Endothelial cell of umbilical vein (primary cell): ENCODE measurements around the gene LYRM4. TPM values are rescaled to one million over a fixed set of nuclear protein-coding genes. Genes with fewer than 3 reads are reported as not detected.

Experiments
- BruUV-seq: library from RNA; stranded (reverse); fragments of 400-500 nt; replicated peaks from 2 replicates; lab custom pipeline; 2021; lab: Mats Ljungman, UMichigan
- CTCF ChIA-PET: fragments of 300-600, 350-600 bp; sonication (Branson Sonifier 250); formaldehyde crosslinking; loops from one replicate; lab custom pipeline; 2021; ENCODE audit warnings: antibody characterized with exemption, inconsistent platforms; lab: Charles Lee
- POLR2A ChIA-PET: fragments of 300-600, 350-600 bp; sonication (Branson Sonifier 250); formaldehyde crosslinking; loops from one replicate; lab custom pipeline; 2021; ENCODE audit warnings: antibody characterized with exemption, inconsistent platforms; lab: Charles Lee
- DNase-seq: peaks from one replicate; pipeline ENCODE4 v3.0.0-alpha.2; 2011; ENCODE audit warnings: low read depth, low spot score
- FAIRE-seq: peaks from 2 replicates; lab custom pipeline; 2011; peaks lifted over from hg19 to GRCh38; lab: Jason Lieb, UNC
- H2AFZ ChIP-seq: 2 replicates; pipeline ENCODE4 v1.6.0; 2012; ENCODE audit warnings: low read depth, low read length, control low read depth, inconsistent platforms
- H3K27ac ChIP-seq: 2 replicates; pipeline ENCODE4 v1.5.1; 2011; ENCODE audit warnings: low read depth, mild to moderate bottlenecking, control low read depth, low read length, moderate library complexity; ENCODE audit not compliant: insufficient read depth
- H3K27me3 ChIP-seq, 2 experiments: 2 replicates each; pipeline versions ENCODE4 v1.6.0 to v1.6.1; 2011; ENCODE audit warnings: low read length in 2 of 2, mixed read lengths in 1 of 2; ENCODE audit not compliant: control insufficient read depth in 2 of 2, insufficient read depth in 2 of 2
- H3K36me3 ChIP-seq, 2 experiments: 2 replicates in 1 of 2; 3 replicates in 1 of 2; pipeline ENCODE4 v1.5.1; 2011; ENCODE audit warnings: low read length in 2 of 2, mild to moderate bottlenecking in 1 of 2, moderate library complexity in 1 of 2; ENCODE audit not compliant: control insufficient read depth in 2 of 2, insufficient read depth in 2 of 2; ENCODE audit errors: extremely low read depth in 1 of 2
- H3K4me1 ChIP-seq: 3 replicates; pipeline ENCODE4 v1.5.1; 2011; ENCODE audit warnings: mild to moderate bottlenecking, low read length; ENCODE audit not compliant: control insufficient read depth, insufficient read depth; ENCODE audit errors: extremely low read depth
- H3K4me2 ChIP-seq: 2 replicates; pipeline ENCODE4 v1.6.1; 2011; ENCODE audit warnings: low read length, control low read depth, mixed read lengths; ENCODE audit not compliant: insufficient read depth
- H3K4me3 ChIP-seq, 3 experiments: fragments of 200-600 bp in 1 of 3; sonication (generic), shearing (Covaris generic) in 1 of 3; replicated peaks in 1 of 3; 2 replicates each; pipeline ENCODE4 v1.5.1; 2011 to 2016; ENCODE audit warnings: control low read depth in 3 of 3, low read length in 3 of 3, mild to moderate bottlenecking in 2 of 3, inconsistent platforms in 1 of 3, low read depth in 1 of 3, moderate library complexity in 1 of 3; ENCODE audit not compliant: insufficient read depth in 1 of 3
- H3K79me2 ChIP-seq: 2 replicates; pipeline ENCODE4 v1.6.0; 2012; ENCODE audit warnings: low read length, inconsistent platforms; ENCODE audit not compliant: control insufficient read depth, insufficient read depth
- H3K9ac ChIP-seq: replicated peaks from 2 replicates; pipeline ENCODE3; 2011; ENCODE audit warnings: low read length, control low read depth; ENCODE audit not compliant: insufficient read depth; ENCODE audit errors: extremely low read depth
- H3K9me1 ChIP-seq: replicated peaks from 3 replicates; pipeline ENCODE4 v1.6.0; 2011; ENCODE audit warnings: mild to moderate bottlenecking, low read length; ENCODE audit not compliant: control insufficient read depth, insufficient read depth; ENCODE audit errors: extremely low read depth
- H3K9me3 ChIP-seq: replicated peaks from 2 replicates; pipeline ENCODE4 v1.5.1; 2012; ENCODE audit warnings: low read length, inconsistent platforms; ENCODE audit not compliant: control insufficient read depth, insufficient read depth
- H4K20me1 ChIP-seq: replicated peaks from 2 replicates; pipeline ENCODE3; 2011; ENCODE audit warnings: mild to moderate bottlenecking, low read length; ENCODE audit not compliant: control insufficient read depth, insufficient read depth; ENCODE audit errors: extremely low read depth
- EZH2 ChIP-seq: IDR thresholded peaks from 2 replicates; pipeline ENCODE4 v1.6.1; 2012; ENCODE audit warnings: borderline replicate concordance, low read depth, mild to moderate bottlenecking, moderate library complexity, low read length, inconsistent platforms; ENCODE audit not compliant: severe bottlenecking
- FOS ChIP-seq: IDR thresholded peaks from 2 replicates; pipeline ENCODE4 v1.6.1; 2011; ENCODE audit warnings: mild to moderate bottlenecking, low read length, moderate library complexity, borderline replicate concordance; ENCODE audit not compliant: insufficient read depth
- GATA2 ChIP-seq: IDR thresholded peaks from 2 replicates; pipeline ENCODE4 v1.7.0; 2011; ENCODE audit warnings: low read depth, mild to moderate bottlenecking, moderate library complexity, mixed read lengths, low read length; ENCODE audit not compliant: insufficient read length, insufficient read depth
- JUN ChIP-seq: IDR thresholded peaks from 2 replicates; pipeline ENCODE4 v1.6.1; 2011; ENCODE audit warnings: borderline replicate concordance, low read depth; ENCODE audit not compliant: insufficient read length, insufficient read depth
- MYC ChIP-seq: IDR thresholded peaks from one replicate; pipeline ENCODE4 v1.6.1; 2011; ENCODE audit warnings: mild to moderate bottlenecking, low read depth, low read length
- POLR2A ChIP-seq: IDR thresholded peaks from 2 replicates; pipeline ENCODE4 v1.6.1; 2012; ENCODE audit warnings: low read depth, mild to moderate bottlenecking, control low read depth, low read length
- POLR2AphosphoS5 ChIP-seq: IDR thresholded peaks from 2 replicates; pipeline ENCODE4 v1.6.1; 2012; ENCODE audit warnings: low read depth, mild to moderate bottlenecking, control low read depth, low read length, moderate library complexity; ENCODE audit not compliant: insufficient read depth
- dilution Hi-C: fragments of 300-500 bp; cut with MboI; formaldehyde crosslinking; loops from one replicate; pipeline ENCODE4 v1.15.0; 2019; ENCODE audit warnings: low sequenced_read_pairs; ENCODE audit not compliant: extremely low pct_ligation_motif_present
- intact Hi-C: fragments of 100-400 bp; cut with micrococcal nuclease; formaldehyde crosslinking; loops from one replicate; pipeline ENCODE4 v1.10.0; 2022
- polyA plus RNA-seq, 4 experiments: library from polyadenylated mRNA; depleted of rRNA in 3 of 4; stranded (reverse) in 3 of 4; unstranded in 1 of 4; fragments of >200 nt; gene quantifications; 2 replicates each; pipeline versions ENCODE4 v1.2.1 to v1.2.3, GENCODE V29; 2011 to 2012; ENCODE audit warnings: missing spikeins in 1 of 4
- total RNA-seq: library from RNA; stranded (reverse); gene quantifications from 2 replicates; pipeline ENCODE4 v1.2.3, GENCODE V29; 2021
- TF ChIP-seq, protein P1 (sequence below): IDR thresholded peaks from 2 replicates; pipeline ENCODE4 v1.6.1; 2011; ENCODE audit not compliant: insufficient read depth, insufficient read length
- TF ChIP-seq, protein P2 (sequence below), 2 donors: IDR thresholded peaks; 1 replicate in 1 of 2; 2 replicates in 1 of 2; pipeline ENCODE4 v1.5.1; 2011; ENCODE audit warnings: low read length in 2 of 2, mild to moderate bottlenecking in 2 of 2, moderate library complexity in 2 of 2, control low read depth in 1 of 2, inconsistent platforms in 1 of 2, low read depth in 1 of 2; ENCODE audit not compliant: insufficient read depth in 1 of 2; ENCODE audit errors: extremely low read depth in 1 of 2

LYRM4 gene
- total and polyA plus RNA-seq, 2 donors (not counting 3 experiments of a cell fraction or from before 2014, with no cell fraction given) = 39.5 to 44.0 TPM

DNA sequence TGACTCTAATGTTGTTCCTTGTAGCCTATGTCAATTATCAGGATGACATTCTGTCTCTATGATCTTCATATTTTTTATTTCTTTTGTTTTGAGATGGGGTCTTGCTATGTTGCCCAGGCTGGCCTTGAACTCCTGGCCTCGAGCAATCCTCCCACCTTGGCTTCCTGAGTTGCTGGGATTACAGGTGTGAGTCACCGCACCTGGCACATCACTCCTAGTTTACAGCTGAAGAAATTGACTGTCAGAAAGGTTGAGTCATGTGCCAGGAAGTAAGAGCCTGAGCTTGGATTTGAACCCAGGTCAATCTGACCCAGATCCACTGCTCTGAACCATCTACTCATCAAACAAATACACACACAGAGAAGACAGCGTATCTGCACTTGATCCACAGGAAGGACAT, 161.2 kb downstream of the LYRM4 start:
- H3K27ac ChIP-seq = no peak overlapping the region
- H4K20me1 ChIP-seq = no peaks in the 10 kb centered on the region
- FAIRE-seq = no peak
- no peak overlapping the region for H3K9ac ChIP-seq
- no peak overlapping the region for H3K4me2 ChIP-seq
- no TSS peak for BruUV-seq
- intact Hi-C loops (no loop called here), dilution Hi-C loops (no loop called here)
- H3K79me2 ChIP-seq = no peaks in the 10 kb centered on the region
- H3K4me3 ChIP-seq = no peak overlapping the region
- no peaks in the 10 kb centered on the region for H3K9me1 ChIP-seq
- no peak overlapping the region for H2AFZ ChIP-seq
- ChIA-PET POLR2A (no interaction called here), CTCF (no interaction called here)
- no peak for DNase-seq
- no peaks in the 10 kb centered on the region for H3K9me3 ChIP-seq
- H3K27me3 ChIP-seq = no peaks in the 10 kb centered on the region
- no peaks in the 10 kb centered on the region for H3K4me1 ChIP-seq
- no peaks in the 10 kb centered on the region for H3K36me3 ChIP-seq
- no peak for TF ChIP-seq MYC
- TF ChIP-seq EZH2 = no peak
- TF ChIP-seq, protein P1, sequence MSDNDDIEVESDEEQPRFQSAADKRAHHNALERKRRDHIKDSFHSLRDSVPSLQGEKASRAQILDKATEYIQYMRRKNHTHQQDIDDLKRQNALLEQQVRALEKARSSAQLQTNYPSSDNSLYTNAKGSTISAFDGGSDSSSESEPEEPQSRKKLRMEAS = no peak
- no peak for TF ChIP-seq POLR2A
- TF ChIP-seq GATA2 = no peak

DNA sequence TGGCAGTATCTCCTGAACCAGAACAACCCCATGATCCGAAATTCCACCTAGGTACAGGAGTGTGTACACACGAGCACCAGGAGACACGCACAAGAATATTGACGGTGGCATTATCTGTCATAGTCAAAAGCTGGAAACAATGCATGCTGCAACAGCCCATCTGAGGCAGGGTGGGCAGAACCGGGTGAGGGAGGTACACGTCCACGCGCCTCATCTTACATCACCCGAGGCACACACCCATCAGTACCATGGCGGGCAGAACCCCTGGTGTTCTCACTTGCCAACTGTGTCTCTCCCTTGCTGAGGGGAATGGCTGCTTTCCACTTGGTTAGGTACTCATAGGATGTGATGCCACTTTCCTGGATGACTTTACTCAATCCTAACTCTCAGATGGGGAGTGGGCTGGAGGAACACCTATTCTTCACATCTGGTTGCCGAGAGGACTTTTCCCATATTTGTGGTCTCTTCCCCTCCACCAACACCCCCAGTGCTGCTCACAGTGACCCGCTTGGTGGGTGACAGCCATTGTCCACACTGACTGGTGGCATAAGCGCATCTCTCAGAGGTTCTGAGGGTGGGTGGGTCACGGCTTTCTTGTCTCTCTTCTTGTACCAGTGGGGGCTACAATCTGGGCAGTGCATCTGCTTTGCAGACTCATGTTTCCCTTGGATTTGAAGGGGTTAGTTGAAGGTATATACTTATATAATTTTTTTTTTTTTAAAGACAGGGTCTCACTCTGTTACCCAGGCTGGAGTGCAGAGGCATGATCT, 162.1 kb downstream of the LYRM4 start:
- no peak for TF ChIP-seq EZH2
- TF ChIP-seq JUN = no peak
- no peak for TF ChIP-seq POLR2A
- TF ChIP-seq FOS = no peak
- no peak for TF ChIP-seq GATA2
- no peak for TF ChIP-seq POLR2AphosphoS5
- TF ChIP-seq, protein P2, sequence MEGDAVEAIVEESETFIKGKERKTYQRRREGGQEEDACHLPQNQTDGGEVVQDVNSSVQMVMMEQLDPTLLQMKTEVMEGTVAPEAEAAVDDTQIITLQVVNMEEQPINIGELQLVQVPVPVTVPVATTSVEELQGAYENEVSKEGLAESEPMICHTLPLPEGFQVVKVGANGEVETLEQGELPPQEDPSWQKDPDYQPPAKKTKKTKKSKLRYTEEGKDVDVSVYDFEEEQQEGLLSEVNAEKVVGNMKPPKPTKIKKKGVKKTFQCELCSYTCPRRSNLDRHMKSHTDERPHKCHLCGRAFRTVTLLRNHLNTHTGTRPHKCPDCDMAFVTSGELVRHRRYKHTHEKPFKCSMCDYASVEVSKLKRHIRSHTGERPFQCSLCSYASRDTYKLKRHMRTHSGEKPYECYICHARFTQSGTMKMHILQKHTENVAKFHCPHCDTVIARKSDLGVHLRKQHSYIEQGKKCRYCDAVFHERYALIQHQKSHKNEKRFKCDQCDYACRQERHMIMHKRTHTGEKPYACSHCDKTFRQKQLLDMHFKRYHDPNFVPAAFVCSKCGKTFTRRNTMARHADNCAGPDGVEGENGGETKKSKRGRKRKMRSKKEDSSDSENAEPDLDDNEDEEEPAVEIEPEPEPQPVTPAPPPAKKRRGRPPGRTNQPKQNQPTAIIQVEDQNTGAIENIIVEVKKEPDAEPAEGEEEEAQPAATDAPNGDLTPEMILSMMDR (IDR thresholded peaks at IDR 0.05; ENCODE audit: extremely low read depth in 1 of 2, insufficient read depth in 1 of 2, low read depth in 1 of 2, low read length in 2 of 2) = no peak
- TF ChIP-seq MYC = no peak
- TF ChIP-seq, protein P1 = no peak
- intact Hi-C loops = no loop called here
- H3K9me1 ChIP-seq = no peaks in the 10 kb centered on the region
- H3K79me2 ChIP-seq = no peaks in the 10 kb centered on the region
- DNase-seq (no peak), FAIRE-seq (no peak)
- no TSS peak for BruUV-seq
- no peak overlapping the region for H3K4me3 ChIP-seq
- dilution Hi-C loops = no loop called here
- no peak overlapping the region for H2AFZ ChIP-seq
- H3K36me3 ChIP-seq = no peaks in the 10 kb centered on the region
- CTCF ChIA-PET = no interaction called here
- no peaks in the 10 kb centered on the region for H3K27me3 ChIP-seq
- H3K9ac ChIP-seq = no peak overlapping the region
- H4K20me1 ChIP-seq = no peaks in the 10 kb centered on the region
- POLR2A ChIA-PET = no interaction called here
- H3K27ac ChIP-seq = no peak overlapping the region
- no peaks in the 10 kb centered on the region for H3K9me3 ChIP-seq
- H3K4me2 ChIP-seq = no peak overlapping the region
- no peaks in the 10 kb centered on the region for H3K4me1 ChIP-seq
